22Rv1 (cell line): Measurements from ENCODE around the gene PRSS53.

Source experiments
- CTCF ChIP-seq: fragments of 450-650 bp; IDR thresholded peaks from 2 replicates; pipeline ENCODE4 v1.5.1; 2017; ENCODE audit warnings: mild to moderate bottlenecking
- ZFX ChIP-seq: fragments of 450-650 bp; IDR thresholded peaks from 2 replicates; pipeline ENCODE4 v1.6.1; 2017; ENCODE audit warnings: antibody characterized with exemption, borderline replicate concordance

GRCh38 chr16:31094088-31094423, 5.3 kb upstream of the PRSS53 start:
- TF ChIP-seq CTCF: no peak
- no peak for TF ChIP-seq ZFX
